ENCODE measurements around the gene NRP2. TPM values are rescaled to one million over a fixed set of nuclear protein-coding genes. Genes with fewer than 3 reads are reported as not detected.
A peak's percentile ranks its signal among the peaks of the same experiment; 100 is the strongest.

The NRP2 gene
- total RNA-seq, 2 donors from 2014 or later, result 9.7 to 21.0 TPM

DNA sequence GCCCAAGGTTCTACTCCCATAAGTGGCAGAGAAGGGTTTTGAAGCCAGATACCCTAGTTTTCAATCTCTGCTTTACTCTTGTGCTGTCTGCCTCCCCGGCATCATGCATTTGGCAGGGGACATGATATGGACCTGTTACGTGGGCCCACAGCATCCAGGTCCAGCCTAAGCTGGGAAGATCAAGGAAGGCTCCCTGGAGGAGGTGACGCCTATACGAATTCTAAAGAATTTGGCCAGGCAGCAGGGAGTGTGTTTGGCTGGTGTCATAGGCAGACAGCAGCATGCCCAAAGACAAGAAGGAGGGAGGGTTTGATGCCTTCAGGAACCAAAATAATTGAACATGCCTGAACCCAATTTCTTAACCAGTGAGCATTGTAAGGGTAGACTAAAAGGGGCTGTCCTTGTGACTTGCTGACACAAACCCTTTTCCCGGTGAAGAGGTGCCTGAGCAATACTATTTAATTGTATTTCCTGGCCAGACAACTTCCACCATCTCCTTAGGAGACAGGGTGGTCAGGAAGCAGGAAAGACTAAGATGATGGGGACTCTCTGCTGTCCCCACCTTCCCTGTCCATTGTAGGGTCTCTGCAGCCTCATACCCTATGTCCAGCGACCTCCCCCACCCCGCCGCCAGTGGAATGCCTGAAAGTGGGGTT lies 21.3 kb downstream of the NRP2 start:
- WGBS, result 84% methylated on average over 8 of the region's 8 CpGs
- Histone ChIP-seq H3K4me1 (replicated peaks) (no peaks in the 10 kb centered on the region), H3K9me3 (no peaks in the 10 kb centered on the region), H3K27me3 (replicated peaks; ENCODE audit: insufficient read depth) (no peaks in the 10 kb centered on the region), H3K36me3 (no peaks in the 10 kb centered on the region), H3K4me3 (no peak overlapping the region), H3K27ac (no peak overlapping the region)
- TF ChIP-seq POLR2A (IDR thresholded peaks at IDR 0.05), result no peak
- no peak for DNase-seq (ENCODE audit: low spot score)
- intact Hi-C loops (cut with DNase I), result no loop called here

DNA sequence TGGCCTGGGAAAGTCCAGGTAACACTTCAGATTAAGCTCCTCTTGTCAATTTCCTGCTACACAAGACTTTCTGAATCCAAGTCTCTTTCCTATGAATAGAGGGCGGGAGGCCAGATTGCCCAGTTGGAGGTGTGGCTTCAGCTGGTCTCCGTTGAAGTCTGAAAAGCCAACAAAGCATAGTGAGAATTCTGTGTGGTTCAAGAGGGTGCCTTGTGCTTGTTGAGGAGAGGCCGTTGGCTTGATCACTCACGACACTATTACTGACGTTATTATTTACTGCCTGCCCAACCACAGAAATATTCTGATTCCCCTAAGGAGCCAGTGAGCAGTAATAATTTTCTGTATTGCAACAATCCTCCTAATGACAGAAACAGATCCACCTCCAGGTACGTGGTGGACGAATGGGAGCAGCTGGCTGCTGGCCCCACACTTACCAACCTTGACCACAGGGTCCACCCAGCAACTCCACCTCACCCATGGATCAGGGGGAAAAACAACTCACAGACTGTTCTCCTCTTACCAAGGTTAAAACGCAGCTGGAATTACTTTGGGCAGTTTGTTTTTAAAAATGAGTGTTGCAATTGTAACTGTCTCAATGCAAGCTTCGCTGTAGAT lies 21.9 kb downstream of the NRP2 start:
- no peak overlapping the region for H3K27ac ChIP-seq
- intact Hi-C loops (cut with DNase I), result no loop called here

DNA sequence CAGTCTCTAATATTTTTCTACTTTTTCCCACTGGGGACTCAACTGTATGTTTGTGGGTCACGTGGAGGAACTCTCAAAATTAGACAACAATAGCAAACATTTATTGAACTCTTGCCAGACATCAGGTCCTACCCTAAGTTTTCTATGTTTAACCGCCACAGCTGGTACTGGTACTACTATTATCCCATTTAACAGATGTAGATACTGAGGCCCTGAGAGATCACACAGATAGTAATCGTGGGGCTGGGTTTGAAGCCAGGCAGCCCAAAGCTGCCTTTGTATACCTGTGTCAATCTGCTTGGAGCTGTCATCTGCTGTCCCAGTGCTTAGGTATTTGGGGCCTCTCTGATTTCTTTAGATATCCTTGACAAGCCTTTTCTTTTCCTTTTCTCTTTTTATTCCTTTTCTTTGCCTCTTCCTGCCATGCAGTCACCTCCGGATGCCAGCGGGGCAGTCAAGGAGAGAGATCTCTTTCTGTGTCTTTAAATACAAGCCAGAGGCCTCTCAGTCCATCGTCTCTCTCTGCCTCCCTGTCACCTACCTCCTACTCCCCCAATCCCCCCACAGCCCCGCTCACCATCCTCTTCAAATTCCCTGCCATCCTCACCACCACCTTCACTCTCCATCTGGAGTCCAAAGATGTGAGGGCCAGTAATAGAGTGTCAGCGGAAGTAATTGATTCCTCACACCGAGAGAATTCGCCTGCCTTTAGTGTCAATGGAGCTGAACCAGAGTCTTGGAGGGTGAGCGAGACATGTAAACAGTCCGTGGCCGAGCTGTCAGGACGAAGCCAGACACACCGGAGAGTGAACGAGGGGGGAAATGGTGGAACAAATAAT lies 23.4 kb downstream of the NRP2 start:
- DNase-seq (ENCODE audit: low spot score), result no peak
- Histone ChIP-seq H3K27me3 (replicated peaks; ENCODE audit: insufficient read depth) (no peaks in the 10 kb centered on the region), H3K4me1 (replicated peaks) (no peaks in the 10 kb centered on the region), H3K4me3 (no peak overlapping the region), H3K9me3 (no peaks in the 10 kb centered on the region), H3K36me3 (no peaks in the 10 kb centered on the region), H3K27ac (peak overlapping the region in 1 of 2 donors; percentile 52)
- intact Hi-C loops (cut with DNase I), result no loop called here
- WGBS, result 71% methylated on average over 16 of the region's 16 CpGs
- TF ChIP-seq POLR2A (IDR thresholded peaks at IDR 0.05) (no peak), POLR2AphosphoS5 (IDR thresholded peaks at IDR 0.05) (no peak)
- TF ChIP-seq, protein P1, sequence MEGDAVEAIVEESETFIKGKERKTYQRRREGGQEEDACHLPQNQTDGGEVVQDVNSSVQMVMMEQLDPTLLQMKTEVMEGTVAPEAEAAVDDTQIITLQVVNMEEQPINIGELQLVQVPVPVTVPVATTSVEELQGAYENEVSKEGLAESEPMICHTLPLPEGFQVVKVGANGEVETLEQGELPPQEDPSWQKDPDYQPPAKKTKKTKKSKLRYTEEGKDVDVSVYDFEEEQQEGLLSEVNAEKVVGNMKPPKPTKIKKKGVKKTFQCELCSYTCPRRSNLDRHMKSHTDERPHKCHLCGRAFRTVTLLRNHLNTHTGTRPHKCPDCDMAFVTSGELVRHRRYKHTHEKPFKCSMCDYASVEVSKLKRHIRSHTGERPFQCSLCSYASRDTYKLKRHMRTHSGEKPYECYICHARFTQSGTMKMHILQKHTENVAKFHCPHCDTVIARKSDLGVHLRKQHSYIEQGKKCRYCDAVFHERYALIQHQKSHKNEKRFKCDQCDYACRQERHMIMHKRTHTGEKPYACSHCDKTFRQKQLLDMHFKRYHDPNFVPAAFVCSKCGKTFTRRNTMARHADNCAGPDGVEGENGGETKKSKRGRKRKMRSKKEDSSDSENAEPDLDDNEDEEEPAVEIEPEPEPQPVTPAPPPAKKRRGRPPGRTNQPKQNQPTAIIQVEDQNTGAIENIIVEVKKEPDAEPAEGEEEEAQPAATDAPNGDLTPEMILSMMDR (IDR thresholded peaks at IDR 0.05), result no peak

More for the DNA sequence above, 21.9 kb downstream of the NRP2 start:
- Histone ChIP-seq H3K27me3 (replicated peaks; ENCODE audit: insufficient read depth) (no peaks in the 10 kb centered on the region), H3K36me3 (no peaks in the 10 kb centered on the region), H3K9me3 (no peaks in the 10 kb centered on the region), H3K4me1 (replicated peaks) (no peaks in the 10 kb centered on the region), H3K4me3 (no peak overlapping the region)
- TF ChIP-seq POLR2AphosphoS5 (IDR thresholded peaks at IDR 0.05), result no peak
- TF ChIP-seq, protein P1 (IDR thresholded peaks at IDR 0.05), result no peak
- TF ChIP-seq POLR2A (IDR thresholded peaks at IDR 0.05), result no peak
- 63% methylated on average over 9 of the region's 9 CpGs for WGBS
- DNase-seq (ENCODE audit: low spot score), result no peak

DNA sequence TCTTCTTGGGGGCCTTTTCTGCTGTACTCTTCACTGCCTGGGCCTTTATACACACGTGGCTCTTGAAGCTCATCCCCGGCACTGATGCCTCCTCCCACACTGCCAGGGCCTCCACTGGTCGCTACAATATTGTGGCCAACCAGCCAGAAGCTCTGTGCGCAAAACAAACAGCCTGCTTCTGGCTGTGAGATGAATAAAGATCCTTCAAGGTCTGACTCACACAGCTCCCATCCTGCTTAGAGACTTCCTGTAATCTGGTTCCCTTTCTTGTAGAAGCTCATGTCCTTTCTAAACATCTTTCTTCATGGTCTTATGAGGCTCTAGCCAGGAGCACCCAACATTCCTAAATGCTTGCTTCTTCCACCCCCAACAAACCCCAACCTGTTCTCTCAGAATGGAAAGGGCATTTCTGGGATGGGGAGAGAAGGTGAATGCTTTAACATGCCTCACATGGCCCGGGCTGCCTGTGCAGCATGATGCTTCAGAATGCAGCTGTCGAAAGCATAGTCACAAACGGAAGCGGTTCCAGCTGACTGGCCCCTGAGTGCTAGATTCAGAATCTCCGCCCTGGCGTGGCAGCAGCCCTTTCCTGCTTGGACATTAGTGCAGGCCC lies 24.6 kb downstream of the NRP2 start:
- Histone ChIP-seq H3K4me1 (replicated peaks) (no peaks in the 10 kb centered on the region), H3K4me3 (no peak overlapping the region), H3K27ac (peak overlapping the region; percentile 30 to 52), H3K9me3 (no peaks in the 10 kb centered on the region), H3K27me3 (replicated peaks; ENCODE audit: insufficient read depth) (no peaks in the 10 kb centered on the region), H3K36me3 (no peaks in the 10 kb centered on the region)
- TF ChIP-seq, protein P1 (IDR thresholded peaks at IDR 0.05), result no peak
- TF ChIP-seq POLR2AphosphoS5 (IDR thresholded peaks at IDR 0.05) (peak; percentile 19), POLR2A (IDR thresholded peaks at IDR 0.05) (no peak)
- intact Hi-C loops (cut with DNase I), result no loop called here
- DNase-seq (ENCODE audit: low spot score), result no peak
- 45% methylated on average over 10 of the region's 10 CpGs for WGBS

DNA sequence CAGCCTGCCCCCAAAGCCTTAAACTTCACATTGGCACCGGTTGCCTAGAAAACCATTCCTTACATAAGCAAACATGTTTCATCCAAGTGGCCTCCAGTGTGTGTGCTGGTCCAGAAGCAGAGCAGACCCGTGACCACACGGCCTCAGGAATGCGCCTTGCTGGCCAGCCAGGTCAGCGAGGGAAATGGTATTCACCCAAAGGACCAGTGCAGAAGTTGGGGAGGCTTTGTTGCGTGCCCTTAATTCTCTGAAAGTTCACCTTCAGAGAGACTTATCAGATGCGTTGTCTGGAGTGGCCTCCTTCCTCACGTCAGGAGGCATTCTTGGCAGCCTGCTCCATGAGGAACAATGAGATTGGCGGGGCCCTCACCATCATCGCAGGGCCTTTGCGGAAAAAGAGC lies 25.9 kb downstream of the NRP2 start:
- Histone ChIP-seq H3K27ac (peak overlapping the region; percentile 4 to 52), H3K4me3 (no peak overlapping the region), H3K4me1 (replicated peaks) (no peaks in the 10 kb centered on the region), H3K9me3 (no peaks in the 10 kb centered on the region), H3K36me3 (no peaks in the 10 kb centered on the region), H3K27me3 (replicated peaks; ENCODE audit: insufficient read depth) (no peaks in the 10 kb centered on the region)
- intact Hi-C loops (cut with DNase I), result no loop called here
- TF ChIP-seq POLR2A (IDR thresholded peaks at IDR 0.05) (no peak), POLR2AphosphoS5 (IDR thresholded peaks at IDR 0.05) (no peak)
- TF ChIP-seq, protein P1 (IDR thresholded peaks at IDR 0.05), result no peak
- no peak for DNase-seq (ENCODE audit: low spot score)
- 73% methylated on average over 11 of the region's 11 CpGs for WGBS

Data from prostate gland (tissue), 2 donors.